Skeletal muscle tissue (tissue), 4 donors: ENCODE data around the gene CD14. TPM values are rescaled to one million over a fixed set of nuclear protein-coding genes. Genes with fewer than 3 reads are reported as not detected.

Experiments used
- H3K27ac ChIP-seq: one replicate; pipeline ENCODE4 v1.7.0; 2013; ENCODE audit warnings: mild to moderate bottlenecking, low read depth, low read length, inconsistent platforms
- H3K27me3 ChIP-seq, 3 donors: one replicate each; pipeline ENCODE4 v1.7.0; 2013; ENCODE audit warnings: low read length in 3 of 3; ENCODE audit not compliant: control insufficient read depth in 3 of 3, insufficient read depth in 3 of 3
- H3K36me3 ChIP-seq, 3 donors: one replicate each; pipeline ENCODE4 v1.7.0; 2013; ENCODE audit warnings: low read length in 3 of 3; ENCODE audit not compliant: control insufficient read depth in 3 of 3, insufficient read depth in 3 of 3
- H3K4me1 ChIP-seq, 3 donors: one replicate each; pipeline ENCODE4 v1.7.0; 2013; ENCODE audit warnings: low read length in 3 of 3, mild to moderate bottlenecking in 3 of 3; ENCODE audit not compliant: control insufficient read depth in 3 of 3, insufficient read depth in 3 of 3
- H3K4me3 ChIP-seq, 3 donors: one replicate each; pipeline ENCODE4 v1.7.0; 2013; ENCODE audit warnings: low read length in 3 of 3
- H3K9ac ChIP-seq, 3 donors: one replicate each; pipeline ENCODE4 v1.7.0; 2013; ENCODE audit warnings: low read length in 3 of 3, mild to moderate bottlenecking in 3 of 3, moderate library complexity in 2 of 3, low read depth in 1 of 3
- H3K9me3 ChIP-seq, 3 donors: one replicate each; pipeline ENCODE4 v1.7.0; 2013; ENCODE audit warnings: low read length in 3 of 3; ENCODE audit not compliant: control insufficient read depth in 3 of 3
- total RNA-seq: library from RNA; depleted of rRNA; stranded (reverse); fragments of >200 nt; gene quantifications from one replicate; pipeline ENCODE4 v1.2.3, GENCODE V29; 2014
- donor health status: Osteomylitis.

CD14 gene
- total RNA-seq, 1 donor from 2014 or later = 39.7 TPM

DNA sequence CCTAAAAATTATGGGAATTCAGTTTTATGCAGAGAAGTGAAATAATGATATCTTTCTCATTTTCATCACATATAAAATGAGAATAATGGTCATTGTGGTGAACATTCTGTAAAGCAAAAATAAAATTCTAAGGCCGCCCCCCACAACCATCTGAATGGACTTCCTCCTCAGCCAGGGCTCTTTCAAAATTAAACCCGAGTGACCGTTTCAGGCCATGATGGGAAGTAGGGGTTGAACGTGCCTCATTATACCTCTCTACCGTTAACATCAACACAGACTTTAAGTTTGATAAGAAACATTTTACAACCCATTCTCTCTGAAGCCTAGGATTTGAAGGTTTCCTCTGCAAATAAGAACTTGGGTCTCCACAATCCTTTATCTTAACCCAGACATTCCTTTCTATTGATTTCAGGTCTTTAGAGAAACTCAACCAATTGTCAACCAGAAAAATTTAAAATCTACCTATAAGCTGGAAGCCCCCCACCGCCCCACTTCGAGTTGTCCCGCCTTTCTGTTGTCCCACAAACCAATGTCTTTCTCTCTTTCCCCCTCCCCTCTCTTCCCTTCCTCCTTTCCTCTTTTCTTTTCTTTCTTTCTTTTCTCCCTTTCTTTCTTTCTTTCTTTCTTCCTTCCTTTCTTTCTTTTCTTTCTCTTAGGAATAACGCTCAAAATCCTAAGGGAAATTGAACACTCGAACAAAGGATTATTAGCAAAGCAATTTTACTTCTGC is 4.6 kb upstream of the CD14 start:
- Histone ChIP-seq H3K4me1 (peaks cover 20 to 33% (median 20%) of the 10 kb centered on the region in 3 donors), H3K27me3 (no peaks in the 10 kb centered on the region), H3K36me3 (peaks cover 3 to 13% (median 8%) of the 10 kb centered on the region in 3 donors), H3K27ac (no peak overlapping the region), H3K9ac (no peak overlapping the region), H3K4me3 (no peak overlapping the region), H3K9me3 (no peaks in the 10 kb centered on the region)

DNA sequence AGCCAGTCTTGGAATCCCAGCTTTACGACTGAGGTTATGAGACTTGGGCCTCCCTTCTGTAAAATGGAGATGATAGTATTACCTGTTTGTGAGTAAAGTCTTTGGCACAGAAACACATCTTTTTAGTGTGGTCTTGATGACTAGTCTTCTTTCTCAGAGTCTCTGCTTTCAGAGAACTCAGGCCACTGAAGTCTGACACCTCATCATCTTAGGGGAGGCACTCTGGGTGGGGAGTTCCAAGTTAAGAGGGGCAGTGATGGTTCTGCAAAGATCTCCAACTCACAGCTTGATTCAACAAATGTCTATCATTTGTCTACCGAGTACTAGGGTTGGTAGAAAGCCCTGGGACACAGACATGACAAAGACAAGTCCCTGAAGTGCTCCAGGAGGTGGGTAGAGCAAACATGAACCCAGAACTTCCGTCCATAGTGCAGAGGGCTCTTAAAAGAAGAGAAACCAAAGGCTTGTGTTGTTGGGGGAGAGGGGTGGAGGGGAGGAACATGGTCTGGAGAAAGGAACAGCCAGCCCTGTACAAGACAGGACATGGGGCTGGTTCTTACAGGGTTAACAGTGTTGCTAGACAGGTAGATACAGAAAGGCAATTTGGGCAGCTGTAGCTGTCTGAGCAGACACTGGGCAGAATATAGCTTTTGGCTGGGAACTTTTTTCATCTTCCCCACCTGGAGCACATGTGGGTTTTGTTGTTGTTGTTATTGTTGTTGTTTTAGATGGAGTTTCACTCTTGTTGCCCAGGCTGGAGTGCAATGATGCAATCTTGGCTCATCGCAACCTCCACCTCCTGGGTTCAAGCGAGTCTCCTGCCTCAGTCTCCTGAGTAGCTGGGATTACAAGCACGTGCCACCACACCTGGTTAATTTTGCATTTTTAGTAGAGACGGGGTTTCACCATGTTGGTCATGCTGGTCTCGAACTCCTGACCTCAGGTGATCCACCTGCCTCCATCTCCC is 2.6 kb upstream of the CD14 start:
- Histone ChIP-seq H3K9ac (no peak overlapping the region), H3K4me3 (no peak overlapping the region), H3K9me3 (no peaks in the 10 kb centered on the region), H3K27ac (no peak overlapping the region), H3K4me1 (peaks cover 23 to 32% (median 30%) of the 10 kb centered on the region in 3 donors), H3K36me3 (no peaks in the 10 kb centered on the region), H3K27me3 (no peaks in the 10 kb centered on the region)

DNA sequence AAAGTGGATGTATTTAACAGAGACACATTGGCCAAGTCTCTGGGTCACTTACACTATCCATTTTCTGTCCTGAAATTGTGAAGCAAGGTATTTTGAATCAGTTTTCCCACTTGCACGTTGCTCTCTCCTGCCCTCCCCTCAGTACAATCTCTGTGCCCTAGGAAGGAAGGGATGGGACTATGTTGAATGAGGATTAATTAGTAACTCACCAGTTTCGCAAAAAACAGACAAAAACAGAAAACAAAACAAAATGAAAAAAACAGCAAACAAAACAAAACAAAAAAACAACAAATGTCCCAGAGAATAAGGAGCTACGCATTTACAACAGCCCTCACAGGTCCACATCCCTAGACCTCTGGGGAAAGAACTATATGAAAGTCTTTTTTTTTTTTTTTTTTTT is 1.1 kb upstream of the CD14 start:
- no peaks in the 10 kb centered on the region for H3K27me3 ChIP-seq
- H3K4me3 ChIP-seq = no peak overlapping the region
- no peaks in the 10 kb centered on the region for H3K36me3 ChIP-seq
- peaks cover 23 to 25% (median 24%) of the 10 kb centered on the region in 3 donors for H3K4me1 ChIP-seq
- no peaks in the 10 kb centered on the region for H3K9me3 ChIP-seq
- no peak overlapping the region for H3K9ac ChIP-seq
- H3K27ac ChIP-seq = no peak overlapping the region

DNA sequence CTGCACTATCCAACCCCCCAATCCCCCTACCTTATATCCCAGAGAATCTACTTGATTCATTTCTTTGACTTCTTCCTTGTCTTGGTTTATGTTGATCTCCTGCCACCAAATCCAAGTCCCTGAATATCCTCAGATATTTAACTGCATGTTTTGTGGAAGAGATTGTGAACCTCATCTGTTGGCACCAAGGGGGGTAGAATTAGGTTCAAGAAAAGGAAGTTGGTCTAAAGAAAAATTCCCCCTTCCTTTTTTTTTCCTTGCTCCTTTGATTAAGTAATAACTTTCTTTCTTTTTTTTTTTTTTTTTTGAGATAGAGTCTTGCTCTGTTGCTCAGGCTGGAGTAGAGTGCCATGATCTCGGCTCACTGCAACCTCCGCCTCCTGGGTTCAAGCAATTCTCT is 526 bp upstream of the CD14 start:
- peak overlapping the region; percentile 30 to 90 (median 74) for H3K9ac ChIP-seq
- H3K4me1 ChIP-seq = peaks cover 20% of the 10 kb centered on the region in 3 donors
- H3K27me3 ChIP-seq = no peaks in the 10 kb centered on the region
- no peaks in the 10 kb centered on the region for H3K36me3 ChIP-seq
- H3K27ac ChIP-seq = peak overlapping the region; percentile 76
- peak overlapping the region; percentile 85 to 97 (median 92) for H3K4me3 ChIP-seq
- H3K9me3 ChIP-seq = no peaks in the 10 kb centered on the region

DNA sequence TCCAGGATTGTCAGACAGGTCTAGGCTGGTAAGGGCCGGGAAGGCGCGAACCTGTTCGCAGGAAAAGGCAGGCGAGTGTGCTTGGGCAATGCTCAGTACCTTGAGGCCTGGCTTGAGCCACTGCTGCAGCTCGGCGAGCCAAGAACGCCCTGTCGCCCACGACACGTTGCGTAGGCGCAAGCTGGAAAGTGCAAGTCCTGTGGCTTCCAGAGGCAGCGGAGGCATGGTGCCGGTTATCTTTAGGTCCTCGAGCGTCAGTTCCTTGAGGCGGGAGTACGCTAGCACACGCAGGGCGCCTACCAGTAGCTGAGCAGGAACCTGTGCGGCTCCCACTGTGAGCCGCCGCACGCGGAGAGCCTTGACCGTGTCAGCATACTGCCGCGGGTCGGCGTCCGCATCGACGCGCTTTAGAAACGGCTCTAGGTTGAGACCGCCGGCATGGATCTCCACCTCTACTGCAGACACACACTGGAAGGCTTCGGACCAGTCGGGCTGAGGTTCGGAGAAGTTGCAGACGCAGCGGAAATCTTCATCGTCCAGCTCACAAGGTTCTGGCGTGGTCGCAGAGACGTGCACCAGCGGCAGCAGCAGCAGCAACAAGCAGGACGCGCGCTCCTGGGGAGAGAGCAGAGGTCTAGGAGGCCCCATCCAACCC is 482 bp downstream of the CD14 start:
- Histone ChIP-seq H3K36me3 (no peaks in the 10 kb centered on the region), H3K27me3 (no peaks in the 10 kb centered on the region), H3K9ac (peak overlapping the region; percentile 74 to 90 (median 86)), H3K27ac (peak overlapping the region; percentile 76), H3K4me1 (peaks cover 19 to 20% (median 20%) of the 10 kb centered on the region in 3 donors), H3K4me3 (peak overlapping the region; percentile 85 to 97 (median 92)), H3K9me3 (no peaks in the 10 kb centered on the region)

DNA sequence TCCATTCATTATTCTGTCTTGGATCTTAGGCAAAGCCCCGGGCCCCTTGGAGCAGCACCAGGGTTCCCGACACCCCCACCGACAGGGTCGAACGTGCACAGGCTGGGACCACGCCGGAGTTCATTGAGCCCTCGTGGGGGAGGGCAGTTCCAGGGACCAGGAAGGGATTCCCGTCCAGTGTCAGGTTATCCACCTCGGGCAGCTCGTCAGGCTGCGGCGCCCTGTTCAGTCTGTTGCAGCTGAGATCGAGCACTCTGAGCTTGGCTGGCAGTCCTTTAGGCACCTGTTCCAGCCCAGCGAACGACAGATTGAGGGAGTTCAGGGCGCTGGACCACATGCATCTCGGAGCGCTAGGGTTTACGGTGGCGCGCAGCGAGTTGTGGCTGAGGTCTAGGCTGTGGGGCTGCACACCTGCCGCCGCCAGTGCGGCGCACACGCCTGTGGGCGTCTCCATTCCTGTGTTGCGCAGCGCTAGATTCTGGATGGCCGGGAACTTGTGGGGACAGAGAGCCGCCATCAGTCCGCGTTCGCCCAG is 1.1 kb downstream of the CD14 start:
- H3K9me3 ChIP-seq = no peaks in the 10 kb centered on the region
- peaks cover 19 to 20% (median 20%) of the 10 kb centered on the region in 3 donors for H3K4me1 ChIP-seq
- peak overlapping the region; percentile 85 to 97 (median 92) for H3K4me3 ChIP-seq
- no peaks in the 10 kb centered on the region for H3K36me3 ChIP-seq
- H3K9ac ChIP-seq = peak overlapping the region; percentile 74 to 90 (median 86)
- H3K27me3 ChIP-seq = no peaks in the 10 kb centered on the region
- peak overlapping the region; percentile 76 for H3K27ac ChIP-seq

DNA sequence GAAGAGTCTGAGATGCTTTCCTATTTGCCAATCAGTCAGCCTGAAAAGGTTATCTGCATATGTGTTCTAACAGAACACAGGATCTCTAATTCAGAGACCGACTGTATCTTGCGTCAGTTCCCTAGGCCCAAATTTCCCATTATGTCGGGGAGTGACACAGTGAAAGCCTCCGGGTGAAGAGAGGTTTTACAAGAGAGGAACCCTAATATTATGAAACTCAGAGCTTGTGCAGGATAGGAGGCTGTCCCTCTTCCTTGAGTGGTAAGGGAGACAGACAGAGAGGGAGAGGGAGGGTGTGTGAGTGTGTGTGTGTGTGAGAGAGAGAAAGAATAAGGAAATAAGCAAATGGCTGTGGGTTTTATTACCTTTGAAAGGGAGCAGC is 1.9 kb downstream of the CD14 start:
- Histone ChIP-seq H3K27ac (peak overlapping the region; percentile 76), H3K9ac (peak overlapping the region in 2 of 3 donors; percentile 27 to 90), H3K27me3 (no peaks in the 10 kb centered on the region), H3K4me3 (peak overlapping the region; percentile 14 to 92 (median 85)), H3K9me3 (no peaks in the 10 kb centered on the region), H3K36me3 (no peaks in the 10 kb centered on the region), H3K4me1 (peaks cover 19 to 20% (median 20%) of the 10 kb centered on the region in 3 donors)

DNA sequence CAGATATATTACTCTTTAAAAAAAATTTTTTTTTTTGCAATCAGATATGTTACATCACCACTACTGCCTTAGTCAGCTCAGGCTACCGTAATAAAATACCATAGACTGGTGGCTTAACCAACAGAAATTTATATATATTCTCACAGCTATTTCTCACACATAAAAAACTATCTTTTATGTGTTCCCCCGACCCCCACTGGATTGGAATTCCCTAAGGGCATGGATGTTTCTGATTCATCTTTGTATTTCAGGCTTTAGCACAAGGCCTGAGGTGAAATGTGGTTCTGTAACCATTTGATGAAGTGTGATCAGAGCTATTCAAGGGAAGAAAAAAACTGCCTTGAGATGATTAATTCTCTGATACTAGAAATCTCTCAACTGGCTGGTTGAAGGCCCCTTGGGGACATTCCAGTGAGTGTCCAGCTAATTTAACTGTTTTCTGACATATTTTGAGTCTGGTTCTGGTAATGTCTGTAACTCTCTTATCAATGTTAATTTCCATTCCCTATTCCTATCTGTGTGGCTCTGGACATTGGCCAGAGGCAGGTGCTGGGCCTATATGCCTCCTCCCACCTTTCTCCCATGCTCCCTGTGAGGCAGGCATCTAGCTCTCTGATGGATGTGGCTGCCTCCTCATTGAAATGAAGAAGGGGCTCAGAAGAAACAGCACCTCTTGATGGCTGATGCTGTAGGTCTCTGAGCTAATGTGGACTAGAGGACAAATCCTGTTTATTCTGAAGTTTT is 2.5 kb downstream of the CD14 start:
- Histone ChIP-seq H3K4me3 (peak overlapping the region; percentile 14 to 92 (median 36)), H3K9me3 (no peaks in the 10 kb centered on the region), H3K4me1 (peaks cover 19 to 20% (median 20%) of the 10 kb centered on the region in 3 donors), H3K27me3 (no peaks in the 10 kb centered on the region), H3K36me3 (no peaks in the 10 kb centered on the region), H3K9ac (peak overlapping the region in 2 of 3 donors; percentile 27 to 50), H3K27ac (peak overlapping the region; percentile 76)

DNA sequence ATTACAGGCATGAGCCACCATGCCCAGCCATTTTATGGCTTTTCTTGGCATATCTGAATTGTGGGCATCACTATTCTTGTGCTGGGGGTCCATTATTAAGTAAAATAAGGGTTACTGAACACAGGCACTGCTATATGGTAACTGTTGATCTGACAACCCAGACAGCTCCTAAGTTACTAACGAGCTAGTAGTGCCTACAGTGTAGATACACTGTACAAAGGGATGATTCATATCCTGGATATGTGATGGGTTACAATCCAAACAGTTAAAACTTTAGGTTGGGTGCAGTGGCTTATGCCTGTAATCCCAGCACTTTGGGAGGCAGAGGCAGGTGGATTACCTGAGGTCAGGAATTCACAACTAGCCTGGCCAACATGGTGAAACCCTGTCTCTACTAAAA is 4.3 kb downstream of the CD14 start:
- H3K4me3 ChIP-seq = no peak overlapping the region
- H3K9me3 ChIP-seq = no peaks in the 10 kb centered on the region
- H3K36me3 ChIP-seq = no peaks in the 10 kb centered on the region
- no peak overlapping the region for H3K9ac ChIP-seq
- no peaks in the 10 kb centered on the region for H3K27me3 ChIP-seq
- peaks cover 19 to 20% (median 20%) of the 10 kb centered on the region in 3 donors for H3K4me1 ChIP-seq
- H3K27ac ChIP-seq = no peak overlapping the region
